Measurements from ENCODE around the gene ALB.

- TF ChIP-seq CBX8 (IDR thresholded peaks at IDR 0.05; ENCODE audit: borderline replicate concordance, low read depth, low read length) (no peak), CTCF (IDR thresholded peaks at IDR 0.05; ENCODE audit: control extremely low read depth in 1 of 3, insufficient read depth in 1 of 3, low read depth in 1 of 3, low read length in 3 of 3) (no peak), SIN3A (conservative IDR thresholded peaks at IDR 0.05 in 1 of 2, IDR thresholded peaks at IDR 0.05 in 1 of 2; ENCODE audit: low read depth in 1 of 2, low read length in 2 of 2) (no peak), POLR2A (IDR thresholded peaks at IDR 0.05; ENCODE audit: control extremely low read depth in 1 of 2, low read depth in 2 of 2, low read length in 2 of 2) (no peak), CEBPB (IDR thresholded peaks at IDR 0.05; ENCODE audit: low read depth, low read length) (no peak), USF2 (IDR thresholded peaks at IDR 0.05; ENCODE audit: low read length) (no peak), NRF1 (IDR thresholded peaks at IDR 0.05; ENCODE audit: low read depth, low read length) (no peak), POLR2AphosphoS5 (IDR thresholded peaks at IDR 0.05; ENCODE audit: low read depth, low read length) (no peak), GTF2F1 (IDR thresholded peaks at IDR 0.05; ENCODE audit: borderline replicate concordance, low read depth, low read length) (no peak), ZNF274 (IDR thresholded peaks at IDR 0.05; ENCODE audit: borderline replicate concordance, extremely low read depth, low read length) (no peak), EP300 (IDR thresholded peaks at IDR 0.05; ENCODE audit: borderline replicate concordance in 1 of 2, low read depth in 2 of 2, low read length in 2 of 2) (no peak), SIX5 (IDR thresholded peaks at IDR 0.05; ENCODE audit: low read depth, low read length) (no peak)
These were observed 1.1 kb downstream of the ALB start for GRCh38 chr4:73405138-73405537.

All from H1 (cell line).